Erythroblast (primary cell): Measurements from ENCODE around the gene TSPAN16.

ENCODE experiments used
- GATA1 ChIP-seq: IDR thresholded peaks from 2 replicates; pipeline ENCODE4 v1.6.1; 2011; ENCODE audit warnings: low read depth, mild to moderate bottlenecking, control low read depth, low read length, moderate library complexity
- POLR2A ChIP-seq: IDR thresholded peaks from 2 replicates; pipeline ENCODE4 v1.6.1; 2011; ENCODE audit warnings: mild to moderate bottlenecking, low read length

GRCh38 chr19:11261431-11261970 lies 34.5 kb upstream of the TSPAN16 start:
- TF ChIP-seq POLR2A, result no peak
- TF ChIP-seq GATA1, result no peak
